Stimulated activated naive CD8-positive, alpha-beta T cell treated with anti-CD3 and anti-CD28 coated beads, Interleukin-15, amount 100 ng/mL, for 72 hours (primary cell): ENCODE data around the gene TMEM181.

ENCODE experiments used
- ATAC-seq: fragments of 150-1000 bp; cut with Tn5 transposase; 2 replicates; pipeline ENCODE4 v1.10.0; 2021; ENCODE audit warnings: mild to moderate bottlenecking, moderate library complexity
- DNase-seq, 2 donors: peaks; one replicate each; pipeline ENCODE4 v3.0.0; 2021 to 2022
- H3K27ac Mint-ChIP-seq, 2 donors: one replicate each; pipeline ENCODE4 v1.8.0; 2022; ENCODE audit warnings: mild to moderate bottlenecking in 2 of 2, mixed read lengths in 2 of 2, moderate library complexity in 2 of 2
- H3K27me3 Mint-ChIP-seq: one replicate; pipeline ENCODE4 v1.8.0; 2022; ENCODE audit warnings: mixed read lengths
- H3K4me1 Mint-ChIP-seq: one replicate; pipeline ENCODE4 v1.8.0; 2022; ENCODE audit warnings: mild to moderate bottlenecking, mixed read lengths
- H3K4me3 Mint-ChIP-seq, 2 donors: one replicate each; pipeline ENCODE4 v1.8.0; 2022; ENCODE audit warnings: mild to moderate bottlenecking in 2 of 2, mixed read lengths in 2 of 2, moderate library complexity in 1 of 2
- H3K9me3 Mint-ChIP-seq, 2 donors: one replicate each; pipeline ENCODE4 v1.8.0; 2022; ENCODE audit warnings: mixed read lengths in 2 of 2

TMEM181 gene

DNA sequence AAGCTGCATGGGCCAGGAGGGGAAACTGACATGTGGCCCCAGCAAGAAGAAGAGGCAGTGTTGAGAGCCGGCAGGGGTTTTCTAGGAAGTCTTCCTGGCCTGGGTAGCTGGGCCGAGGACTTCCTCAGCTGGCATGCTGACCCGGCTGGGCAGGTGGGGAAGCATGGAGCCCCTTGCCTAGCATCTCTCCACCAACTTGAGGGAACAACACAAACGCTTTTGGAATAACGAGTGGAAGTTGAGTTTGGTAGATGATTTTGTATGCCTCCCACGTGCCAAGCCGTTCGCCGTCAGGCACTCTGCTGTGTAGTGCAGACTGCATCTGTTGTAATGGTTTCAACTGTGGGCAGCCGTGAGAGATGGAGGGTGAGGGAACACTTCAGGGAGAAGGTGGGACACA is 7.3 kb downstream of the TMEM181 start:
- DNase-seq (no peak), ATAC-seq (no peak)
- Mint-ChIP-seq H3K27me3 (no peaks in the 10 kb centered on the region), H3K9me3 (no peaks in the 10 kb centered on the region), H3K4me3 (peak overlapping the region in 1 of 2 donors; percentile 46), H3K4me1 (peaks cover 68% of the 10 kb centered on the region), H3K27ac (peak overlapping the region in 1 of 2 donors; percentile 95)

DNA sequence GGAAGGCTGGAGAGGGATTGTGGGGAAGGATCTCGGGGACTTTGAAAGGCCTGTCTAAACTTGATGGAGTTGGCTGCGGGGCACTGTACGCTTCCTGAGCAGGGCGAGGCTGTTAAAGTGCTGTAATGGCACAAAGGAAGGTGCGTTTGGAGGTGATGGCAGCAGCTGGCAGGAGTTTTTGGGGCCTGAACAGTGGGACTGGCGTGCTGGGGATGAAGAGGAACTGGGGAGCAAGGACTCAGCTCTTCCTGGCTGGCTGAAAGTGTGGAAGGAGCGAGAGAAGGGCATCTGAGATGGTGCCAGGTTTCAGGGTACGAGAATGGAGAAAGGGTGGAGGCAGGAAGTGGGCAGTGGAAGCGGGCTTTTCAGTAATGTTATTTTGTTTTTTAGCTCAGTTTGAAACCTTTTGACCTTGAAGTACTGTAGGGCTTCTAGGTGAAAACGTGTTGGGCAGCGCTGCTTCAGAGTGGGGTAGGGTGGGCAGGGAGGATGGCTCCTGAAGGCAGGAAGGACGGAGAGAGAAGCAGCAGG is 8.0 kb downstream of the TMEM181 start:
- Mint-ChIP-seq H3K4me1 (peaks cover 70% of the 10 kb centered on the region), H3K9me3 (no peaks in the 10 kb centered on the region), H3K27me3 (no peaks in the 10 kb centered on the region), H3K4me3 (peak overlapping the region; percentile 71 to 79), H3K27ac (peak overlapping the region; percentile 90 to 95)
- ATAC-seq (peak; percentile 69), DNase-seq (no peak)

DNA sequence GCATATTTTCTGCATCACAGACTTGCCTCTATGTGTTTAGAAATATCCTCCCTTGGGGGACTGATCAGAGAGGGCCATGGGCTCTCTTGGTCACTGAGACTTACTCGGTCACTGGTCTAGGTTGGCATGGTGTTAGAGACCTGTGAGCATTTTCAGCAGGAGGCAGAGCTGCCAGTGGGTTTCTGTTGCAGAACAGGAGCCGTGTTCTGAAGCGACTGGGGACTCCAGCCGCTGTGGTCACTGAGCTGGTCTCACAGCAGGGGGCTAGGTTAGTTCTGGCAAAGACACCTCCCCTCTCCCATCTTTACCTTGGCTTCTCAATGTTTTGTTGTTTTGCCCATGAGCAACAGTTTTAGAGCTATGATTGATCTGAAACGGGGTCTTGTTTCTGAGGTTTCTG is 8.7 kb downstream of the TMEM181 start:
- peak overlapping the region; percentile 68 to 90 for H3K27ac Mint-ChIP-seq
- no peak for DNase-seq
- ATAC-seq: no peak
- H3K4me1 Mint-ChIP-seq: peaks cover 75% of the 10 kb centered on the region
- peak overlapping the region; percentile 71 to 79 for H3K4me3 Mint-ChIP-seq
- no peaks in the 10 kb centered on the region for H3K9me3 Mint-ChIP-seq
- no peaks in the 10 kb centered on the region for H3K27me3 Mint-ChIP-seq

DNA sequence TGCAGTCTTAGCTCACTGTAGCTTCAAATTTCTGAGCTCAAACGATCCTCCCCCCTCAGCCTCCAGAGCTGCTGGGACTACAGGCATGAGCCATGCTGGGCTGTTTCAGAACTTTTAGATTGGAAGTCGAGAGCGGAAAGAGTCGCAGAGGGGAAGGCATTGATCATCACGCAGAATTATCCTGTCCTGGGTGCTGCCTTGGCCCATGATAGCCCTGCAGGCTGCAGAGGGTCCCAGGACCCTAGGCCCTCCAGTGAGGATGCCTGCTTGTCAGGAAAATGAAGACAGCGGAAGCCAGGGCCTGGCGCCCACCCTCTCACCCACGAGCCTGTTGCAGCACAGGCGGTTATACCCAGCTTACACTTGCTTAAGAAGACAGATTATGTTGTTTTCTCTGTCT is 9.1 kb downstream of the TMEM181 start:
- ATAC-seq: no peak
- no peaks in the 10 kb centered on the region for H3K9me3 Mint-ChIP-seq
- peaks cover 73% of the 10 kb centered on the region for H3K4me1 Mint-ChIP-seq
- peak overlapping the region; percentile 63 to 68 for H3K27ac Mint-ChIP-seq
- no peaks in the 10 kb centered on the region for H3K27me3 Mint-ChIP-seq
- peak overlapping the region in 1 of 2 donors; percentile 23 for H3K4me3 Mint-ChIP-seq
- no peak for DNase-seq

DNA sequence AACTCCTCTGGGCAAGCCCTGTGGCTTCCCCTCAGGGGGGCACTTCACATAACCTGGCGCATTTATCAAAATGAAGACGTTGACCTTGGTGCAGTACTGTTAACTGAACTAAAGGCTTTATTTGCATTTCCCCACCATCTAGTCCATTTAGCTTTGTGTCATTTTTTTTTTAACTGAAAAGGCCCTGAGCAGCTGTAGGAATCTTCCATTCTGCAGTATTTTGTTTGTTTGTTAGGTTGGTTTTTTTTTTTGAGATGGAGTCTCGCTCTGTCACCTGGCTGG is 10.7 kb downstream of the TMEM181 start:
- no peak for ATAC-seq
- Mint-ChIP-seq H3K27me3 (no peaks in the 10 kb centered on the region), H3K4me3 (no peak overlapping the region), H3K4me1 (peaks cover 57% of the 10 kb centered on the region), H3K27ac (no peak overlapping the region), H3K9me3 (no peaks in the 10 kb centered on the region)
- no peak for DNase-seq

DNA sequence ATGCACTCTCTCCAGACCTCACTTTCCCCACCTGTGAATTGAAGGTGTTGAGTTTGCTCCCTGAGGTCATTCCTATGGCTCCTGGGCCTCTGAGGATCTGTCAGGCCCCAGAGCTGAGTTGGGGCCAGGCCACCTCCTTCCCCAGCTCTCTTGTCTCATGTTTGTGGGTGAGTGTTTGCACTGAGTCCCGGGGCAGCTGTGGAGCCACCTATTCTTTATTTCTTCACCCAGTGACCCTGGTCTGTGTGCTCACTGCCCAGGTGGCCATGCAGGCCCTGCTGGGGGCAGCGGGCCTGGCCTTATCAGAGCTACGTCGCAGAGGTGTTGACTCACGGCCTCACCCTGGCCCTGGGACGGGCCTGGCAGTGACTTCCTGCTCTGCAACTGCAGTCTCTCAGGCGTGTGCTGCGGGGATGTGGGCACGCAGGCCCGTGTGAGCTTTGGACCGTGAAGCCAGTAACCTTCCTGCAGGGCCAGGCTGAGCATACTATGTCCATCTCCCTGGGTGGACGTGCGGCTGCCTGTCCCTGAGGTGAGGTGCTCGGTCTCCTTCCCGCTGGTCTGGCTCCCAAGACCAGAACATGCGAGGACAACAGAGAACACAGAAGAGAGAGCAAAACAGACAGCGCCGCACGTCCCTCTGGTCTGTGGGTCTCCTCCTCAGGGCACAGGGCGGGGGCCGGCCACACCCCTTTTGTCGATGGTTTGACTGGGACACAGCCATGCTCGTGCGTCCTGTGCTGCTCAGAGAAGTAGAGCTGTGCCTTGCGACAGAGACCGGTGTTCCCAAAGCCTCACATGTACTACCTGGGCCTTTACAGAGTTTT is 12.1 kb downstream of the TMEM181 start:
- Mint-ChIP-seq H3K4me1 (peaks cover 51% of the 10 kb centered on the region), H3K4me3 (no peak overlapping the region), H3K27me3 (no peaks in the 10 kb centered on the region), H3K27ac (no peak overlapping the region), H3K9me3 (no peaks in the 10 kb centered on the region)
- DNase-seq: no peak
- no peak for ATAC-seq

DNA sequence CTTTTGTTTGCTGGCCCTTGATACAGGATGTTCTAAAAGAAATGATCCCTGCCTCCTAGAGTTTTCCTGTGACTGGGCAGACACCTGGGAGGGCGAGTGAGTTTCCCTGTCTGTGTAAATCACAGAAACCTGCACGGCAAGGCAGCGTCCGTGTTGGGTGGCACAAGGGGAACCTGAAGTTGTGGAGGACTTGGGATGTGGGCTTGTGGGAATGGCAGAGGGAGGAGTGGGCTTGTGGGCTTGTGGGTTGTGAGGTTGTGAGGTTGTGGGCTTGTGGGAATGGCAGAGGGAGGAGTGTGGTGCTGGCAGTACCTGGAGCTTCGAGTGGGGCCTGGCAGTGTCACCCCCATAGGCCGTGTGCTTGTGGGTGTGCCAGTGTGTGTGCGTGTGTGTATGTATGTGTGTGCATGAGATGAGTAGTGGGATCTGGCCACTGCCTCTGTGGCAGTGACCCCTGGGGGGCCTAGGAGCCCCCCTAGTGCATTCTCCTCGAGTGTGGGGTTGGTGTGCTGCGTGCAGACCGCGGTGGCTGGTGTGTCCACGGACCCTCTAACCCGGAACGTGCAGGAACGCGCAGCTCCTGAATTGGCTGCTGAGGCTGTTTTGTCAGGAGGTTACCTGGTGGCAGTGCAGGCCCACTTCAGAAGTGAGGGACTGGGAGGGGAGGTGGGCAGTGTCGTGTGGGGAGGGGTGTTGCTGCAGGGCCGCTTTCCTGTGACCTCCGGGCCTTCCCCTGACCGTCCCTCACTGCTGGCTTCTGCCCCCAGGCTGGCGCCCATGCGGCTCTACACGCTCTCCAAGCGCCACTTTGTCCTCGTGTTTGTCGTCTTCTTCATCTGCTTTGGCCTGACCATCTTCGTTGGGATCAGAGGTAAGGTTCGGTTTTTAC is 13.0 kb downstream of the TMEM181 start:
- Mint-ChIP-seq H3K27me3 (no peaks in the 10 kb centered on the region), H3K4me1 (peaks cover 48% of the 10 kb centered on the region), H3K4me3 (no peak overlapping the region), H3K9me3 (no peaks in the 10 kb centered on the region), H3K27ac (peak overlapping the region in 1 of 2 donors; percentile 71)
- DNase-seq (no peak), ATAC-seq (no peak)

DNA sequence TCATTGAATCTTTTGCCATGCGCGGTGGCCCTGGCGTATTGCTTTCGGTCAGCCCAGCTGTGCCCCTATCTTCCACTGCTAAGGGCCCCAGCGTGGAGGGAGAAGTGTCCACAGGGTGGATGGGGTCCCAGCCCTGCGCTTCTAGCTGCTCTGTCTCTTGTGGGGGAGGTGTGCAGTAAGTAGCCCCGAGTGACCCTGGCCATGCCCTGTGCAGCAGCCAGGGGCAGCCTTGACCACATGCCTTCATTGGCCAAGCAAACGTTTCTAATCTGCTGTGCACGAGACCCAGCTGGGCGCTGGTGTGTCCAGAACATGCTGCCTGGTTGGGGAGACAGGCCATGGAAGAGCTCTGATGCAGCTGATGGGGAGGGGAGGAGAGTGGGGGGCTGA is 13.6 kb downstream of the TMEM181 start:
- H3K9me3 Mint-ChIP-seq: no peaks in the 10 kb centered on the region
- DNase-seq: no peak
- peaks cover 41% of the 10 kb centered on the region for H3K4me1 Mint-ChIP-seq
- no peak for ATAC-seq
- peak overlapping the region in 1 of 2 donors; percentile 71 for H3K27ac Mint-ChIP-seq
- no peak overlapping the region for H3K4me3 Mint-ChIP-seq
- H3K27me3 Mint-ChIP-seq: no peaks in the 10 kb centered on the region

DNA sequence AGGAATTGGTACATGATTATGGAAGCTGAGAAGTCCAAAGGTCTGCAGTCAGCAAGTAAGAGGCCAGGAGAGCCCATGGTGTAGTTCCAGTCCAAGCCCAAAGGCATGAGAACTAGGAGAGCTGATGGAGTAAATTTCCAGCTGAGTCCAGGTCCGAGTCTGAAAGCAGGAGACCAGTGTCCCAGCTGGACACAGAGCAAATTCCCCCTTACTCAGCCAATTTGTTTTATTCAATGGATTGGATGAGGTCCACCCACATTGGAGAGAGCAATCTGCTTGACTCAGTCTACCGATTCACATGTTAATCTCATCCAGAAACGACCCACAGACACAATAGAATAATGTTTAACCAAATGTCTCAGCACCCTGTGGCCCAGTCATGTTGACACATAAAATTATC is 14.9 kb downstream of the TMEM181 start:
- no peak for ATAC-seq

DNA sequence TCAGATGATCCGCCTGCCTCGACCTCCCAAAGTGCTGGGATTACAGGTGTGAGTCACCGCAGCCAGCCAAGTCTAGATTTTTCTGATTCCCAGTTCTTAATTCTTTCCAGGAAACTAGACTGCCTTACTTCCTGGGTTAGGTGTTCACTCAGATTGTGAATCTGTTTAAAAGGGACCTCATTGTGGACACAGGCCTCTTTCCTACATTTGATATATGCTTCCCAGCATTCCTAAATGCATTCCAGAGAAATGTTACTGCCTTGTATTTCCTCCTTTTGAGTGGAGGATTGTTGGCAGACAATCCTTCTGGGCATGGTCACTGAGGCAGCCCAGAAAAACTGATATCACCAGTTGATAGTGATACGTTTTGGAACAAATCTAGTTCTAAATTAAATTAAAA is 15.7 kb downstream of the TMEM181 start:
- Mint-ChIP-seq H3K4me1 (peaks cover 35% of the 10 kb centered on the region), H3K27ac (no peak overlapping the region)
- no peak for ATAC-seq

More for the DNA sequence above, 14.9 kb downstream of the TMEM181 start:
- H3K4me3 Mint-ChIP-seq: no peak overlapping the region
- no peaks in the 10 kb centered on the region for H3K27me3 Mint-ChIP-seq
- H3K4me1 Mint-ChIP-seq: peaks cover 35% of the 10 kb centered on the region
- no peak overlapping the region for H3K27ac Mint-ChIP-seq
- no peak for DNase-seq
- no peaks in the 10 kb centered on the region for H3K9me3 Mint-ChIP-seq

DNA sequence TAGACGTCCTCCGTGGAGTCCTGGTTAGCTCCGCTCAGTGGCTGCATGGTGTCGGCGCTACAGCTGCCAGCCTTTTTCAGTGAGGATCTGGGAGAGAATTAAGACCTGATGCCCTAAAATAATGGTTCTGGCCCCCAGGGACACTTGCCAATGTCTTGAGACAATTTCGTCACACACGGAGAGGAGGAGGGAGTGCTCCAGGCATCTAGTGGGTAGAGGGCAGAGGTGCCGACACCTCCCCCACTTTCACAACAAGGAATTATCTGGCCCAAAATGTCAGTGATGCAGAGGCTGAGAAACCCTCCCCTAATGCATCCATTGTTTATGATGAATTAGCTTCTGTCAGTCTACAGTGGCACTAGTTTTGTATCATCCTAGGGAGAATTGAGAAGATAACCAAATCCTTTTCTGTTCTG is 24.4 kb downstream of the TMEM181 start:
- H3K27ac Mint-ChIP-seq: no peak overlapping the region
- ATAC-seq (no peak), DNase-seq (no peak)
- H3K9me3 Mint-ChIP-seq: no peaks in the 10 kb centered on the region
- H3K4me3 Mint-ChIP-seq: no peak overlapping the region
- no peaks in the 10 kb centered on the region for H3K4me1 Mint-ChIP-seq
- no peaks in the 10 kb centered on the region for H3K27me3 Mint-ChIP-seq

More for the DNA sequence above, 15.7 kb downstream of the TMEM181 start:
- Mint-ChIP-seq H3K9me3 (no peaks in the 10 kb centered on the region), H3K27me3 (no peaks in the 10 kb centered on the region), H3K4me3 (no peak overlapping the region)
- no peak for DNase-seq

DNA sequence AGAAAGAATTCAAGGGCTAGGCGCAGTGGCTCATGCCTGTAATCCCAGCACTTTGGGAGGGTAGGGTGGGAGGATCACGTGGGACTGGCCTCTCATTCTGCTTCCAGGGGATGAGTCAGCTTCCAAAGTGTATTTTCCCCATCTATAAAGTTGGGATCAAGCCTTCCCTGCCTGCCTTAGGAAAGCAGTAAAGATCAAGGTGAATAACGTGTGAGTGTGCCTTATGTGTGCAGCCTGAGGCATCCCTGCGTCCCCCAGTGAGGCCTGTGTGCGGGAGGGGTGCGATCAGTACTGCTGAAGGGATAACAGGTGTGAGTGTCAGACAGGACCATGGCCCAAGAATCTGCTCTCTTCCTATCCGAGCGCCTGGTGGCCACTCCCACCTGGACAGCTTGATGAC is 26.8 kb downstream of the TMEM181 start:
- ATAC-seq: no peak

DNA sequence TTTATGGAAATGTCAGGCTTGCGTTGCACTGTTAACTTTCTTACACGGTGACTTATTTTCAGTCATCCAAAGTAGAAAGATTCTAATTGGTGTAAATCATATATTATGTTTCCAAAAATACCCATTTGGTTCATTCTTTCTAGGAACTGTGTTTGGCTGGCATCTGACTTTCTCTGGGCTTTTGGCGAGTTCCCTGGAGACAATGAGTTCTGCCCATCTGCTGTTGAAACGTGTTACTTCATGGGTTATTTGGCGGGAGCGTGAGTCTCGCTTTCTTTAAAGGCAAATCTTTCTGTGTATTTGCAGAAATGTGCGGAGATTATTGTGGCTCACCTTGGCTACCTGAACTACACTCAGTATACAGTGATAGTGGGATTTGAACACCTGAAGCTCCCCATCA is 29.5 kb downstream of the TMEM181 start:
- H3K27ac Mint-ChIP-seq: no peak overlapping the region
- peaks cover 9% of the 10 kb centered on the region for H3K4me1 Mint-ChIP-seq
- no peaks in the 10 kb centered on the region for H3K9me3 Mint-ChIP-seq

More for the DNA sequence above, 26.8 kb downstream of the TMEM181 start:
- DNase-seq: no peak
- Mint-ChIP-seq H3K4me1 (peaks cover 9% of the 10 kb centered on the region), H3K4me3 (no peak overlapping the region), H3K9me3 (no peaks in the 10 kb centered on the region), H3K27ac (no peak overlapping the region), H3K27me3 (no peaks in the 10 kb centered on the region)

DNA sequence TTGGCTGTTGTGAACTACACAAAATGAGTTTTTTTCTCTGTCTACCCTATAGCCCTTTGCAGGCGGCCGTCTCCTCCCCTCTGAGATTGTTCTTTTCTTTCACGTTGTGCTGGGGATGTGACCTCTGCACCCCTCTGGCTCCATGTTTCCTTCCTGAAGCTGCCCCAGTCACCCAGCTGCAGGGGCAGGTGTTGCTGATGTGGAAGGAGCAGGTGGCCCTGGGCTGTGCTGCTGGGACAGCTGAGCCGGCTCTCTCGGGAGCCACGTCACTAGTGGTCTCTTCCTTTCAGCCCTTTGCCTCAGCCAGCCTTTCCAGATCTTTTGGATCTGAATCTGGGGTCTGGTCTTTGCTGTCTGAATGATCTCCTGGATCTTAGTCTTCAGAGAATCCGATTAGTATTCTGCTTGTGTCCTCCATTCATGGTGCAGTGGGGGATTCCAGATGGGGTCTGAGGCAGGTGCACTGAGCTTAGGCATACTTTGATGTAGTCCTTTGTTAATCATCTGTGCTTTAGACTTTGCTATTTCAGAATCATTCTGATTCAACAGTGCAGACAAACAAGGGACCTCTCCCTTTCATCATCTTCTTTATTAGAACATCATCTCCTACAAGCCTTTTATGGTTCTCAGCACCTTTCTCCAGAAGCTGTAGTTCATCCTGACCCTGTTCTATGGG is 31.4 kb downstream of the TMEM181 start:
- no peak for ATAC-seq
- Mint-ChIP-seq H3K4me3 (no peak overlapping the region), H3K27ac (no peak overlapping the region), H3K9me3 (no peaks in the 10 kb centered on the region), H3K4me1 (peaks cover 9% of the 10 kb centered on the region), H3K27me3 (no peaks in the 10 kb centered on the region)
- DNase-seq: no peak

More for the DNA sequence above, 29.5 kb downstream of the TMEM181 start:
- no peak overlapping the region for H3K4me3 Mint-ChIP-seq
- ATAC-seq (no peak), DNase-seq (no peak)
- H3K27me3 Mint-ChIP-seq: no peaks in the 10 kb centered on the region

DNA sequence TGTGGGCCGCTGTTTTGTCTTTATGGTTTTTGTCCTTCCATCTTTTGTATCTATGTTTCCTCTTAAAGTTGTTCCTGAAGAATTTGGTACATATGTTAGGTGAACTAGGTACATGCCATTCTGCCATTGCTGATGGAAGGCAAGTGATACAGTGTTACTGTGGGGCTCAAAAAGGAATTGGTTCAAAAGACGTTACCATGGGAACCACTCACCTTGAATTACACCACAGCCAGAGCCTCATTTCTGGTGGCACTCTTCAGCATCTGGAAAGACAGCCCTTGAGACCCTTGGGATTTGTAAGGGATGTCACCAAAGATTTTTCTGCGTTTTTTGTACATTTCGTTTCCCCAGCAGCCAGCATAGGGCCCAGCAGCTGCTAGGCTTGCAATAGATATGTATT is 31.9 kb downstream of the TMEM181 start:
- ATAC-seq (no peak), DNase-seq (no peak)
- H3K27me3 Mint-ChIP-seq: no peaks in the 10 kb centered on the region
- no peak overlapping the region for H3K27ac Mint-ChIP-seq
- H3K4me1 Mint-ChIP-seq: peaks cover 9% of the 10 kb centered on the region
- no peaks in the 10 kb centered on the region for H3K9me3 Mint-ChIP-seq
- H3K4me3 Mint-ChIP-seq: no peak overlapping the region
